IPS DF 6.9 (cell line): Measurements from ENCODE around the gene GTPBP3.

ENCODE experiments used
- DNase-seq: peaks from one replicate; pipeline ENCODE4 v3.0.0-alpha.2; 2013; ENCODE audit warnings: low read depth, low spot score
- H3K27ac ChIP-seq: one replicate; pipeline ENCODE4 v1.5.1; 2013; ENCODE audit warnings: low read length, control low read depth
- H3K27me3 ChIP-seq: 2 replicates; pipeline ENCODE4 v1.6.1; 2013; ENCODE audit warnings: mild to moderate bottlenecking, low read length; ENCODE audit not compliant: control insufficient read depth, insufficient read depth
- H3K36me3 ChIP-seq: 2 replicates; pipeline ENCODE4 v1.6.1; 2013; ENCODE audit warnings: low read length; ENCODE audit not compliant: control insufficient read depth, insufficient read depth
- H3K4me1 ChIP-seq: 2 replicates; pipeline ENCODE4 v1.6.1; 2013; ENCODE audit warnings: low read length; ENCODE audit not compliant: control insufficient read depth, insufficient read depth
- H3K4me3 ChIP-seq: 2 replicates; pipeline ENCODE4 v1.5.1; 2013; ENCODE audit warnings: mild to moderate bottlenecking, low read length
- H3K9me3 ChIP-seq: 2 replicates; pipeline ENCODE4 v1.6.1; 2013; ENCODE audit warnings: low read length, inconsistent platforms; ENCODE audit not compliant: control insufficient read depth, insufficient read depth
- WGBS: extraction: QIAGEN DNeasy Blood & Tissue Kit; methylation state at CpG from one replicate; pipeline ENCODE4 v1.1.7; 2013; ENCODE audit warnings: mixed read lengths, missing lambda C conversion rate; ENCODE audit not compliant: insufficient read length, insufficient coverage; 5-methylcytosine and 5-hydroxymethylcytosine counted together

Gene GTPBP3

DNA sequence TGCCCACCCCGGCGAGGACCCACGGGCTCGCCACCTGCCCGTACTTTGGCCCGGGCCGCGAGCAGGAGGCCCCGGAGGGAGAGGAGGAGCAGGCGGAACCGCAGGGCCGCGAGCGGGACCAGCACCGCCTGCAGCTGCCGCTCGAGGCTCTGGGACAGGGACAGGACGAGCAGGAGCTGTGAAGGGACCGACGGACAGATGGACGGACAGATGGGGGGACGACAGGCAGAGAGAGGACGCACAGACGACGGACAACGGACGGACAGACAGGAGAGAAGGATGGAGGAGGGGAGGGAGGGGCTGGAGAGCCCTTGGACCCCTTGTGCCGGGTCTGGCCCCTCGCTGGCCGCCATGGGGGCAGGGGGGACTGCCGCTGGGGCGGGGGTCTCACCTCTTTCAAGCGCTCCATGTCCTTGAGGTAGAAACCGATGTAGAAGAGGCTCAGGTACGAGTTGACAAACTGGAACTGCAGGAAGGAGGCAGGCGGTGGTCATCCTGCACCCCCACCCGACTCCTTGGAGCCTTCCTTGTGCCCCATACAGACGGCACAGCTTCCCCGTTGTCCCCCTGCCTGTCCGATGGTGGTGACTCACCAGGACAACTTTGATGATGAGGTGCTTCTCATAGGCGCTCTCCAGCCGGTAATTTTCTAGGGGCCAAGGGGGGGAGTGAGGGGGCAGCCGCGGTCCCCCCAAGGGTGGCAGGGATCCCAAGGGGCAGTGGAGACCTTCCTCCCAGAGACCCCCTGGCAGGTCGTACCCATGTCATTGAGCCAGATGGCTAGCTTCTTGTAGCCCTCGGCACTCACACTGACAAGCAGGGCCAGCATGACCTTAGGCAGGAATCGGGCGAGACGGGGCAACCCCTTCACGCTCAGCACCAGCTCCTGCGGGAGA, 7.7 kb upstream of the GTPBP3 start:
- H3K4me3 ChIP-seq, result peak overlapping the region; percentile 34; the same call in 1 of the 2 replicates
- DNase-seq, result no peak
- WGBS, result no CpG with 5 or more reads among the region's 51 CpGs
- no peaks in the 10 kb centered on the region for H3K9me3 ChIP-seq
- peaks cover 4% of the 10 kb centered on the region for H3K36me3 ChIP-seq
- H3K4me1 ChIP-seq, result peaks cover 13% of the 10 kb centered on the region
- H3K27ac ChIP-seq, result no peak overlapping the region
- H3K27me3 ChIP-seq, result no peaks in the 10 kb centered on the region

DNA sequence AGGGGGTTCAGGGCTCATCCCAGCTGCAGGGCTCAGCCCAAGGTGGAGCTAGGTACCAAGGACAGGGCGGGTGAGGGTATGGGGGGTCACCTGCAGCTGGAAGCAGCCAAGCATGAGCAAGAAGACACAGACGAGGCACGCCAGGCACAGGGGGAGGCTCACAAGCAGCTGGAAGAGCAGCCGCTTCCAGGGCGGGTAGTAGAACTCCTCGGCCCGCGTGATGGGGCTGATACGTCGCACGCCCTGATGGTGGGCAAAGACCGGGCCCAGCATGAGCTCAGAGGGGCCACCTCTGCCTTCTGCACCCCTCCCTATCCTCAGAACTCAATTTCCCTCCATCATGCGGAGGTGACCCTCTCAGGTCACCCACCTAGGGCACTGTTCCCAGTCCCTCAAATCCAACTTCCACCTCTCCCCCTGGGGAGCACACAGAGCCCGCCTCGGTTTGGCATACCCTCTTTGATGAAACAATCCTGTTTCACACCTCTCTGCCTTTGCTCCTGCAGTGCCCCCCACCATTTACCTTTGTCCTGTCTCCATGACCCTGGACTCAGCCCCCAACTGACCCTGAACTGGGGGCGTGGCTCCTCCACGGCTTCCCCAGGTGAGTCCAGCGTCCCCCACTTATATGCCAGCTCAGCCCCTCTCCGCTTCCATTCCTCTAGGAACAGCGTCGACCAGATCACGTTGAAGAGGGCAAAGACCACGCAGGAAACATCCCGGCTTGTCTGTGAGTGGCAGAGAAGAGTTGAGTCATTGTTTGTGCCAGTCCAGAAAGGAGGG, 6.9 kb upstream of the GTPBP3 start:
- Histone ChIP-seq H3K4me3 (no peak overlapping the region), H3K9me3 (no peaks in the 10 kb centered on the region), H3K27me3 (no peaks in the 10 kb centered on the region), H3K36me3 (no peaks in the 10 kb centered on the region; the same call in 1 of the 2 replicates), H3K27ac (no peak overlapping the region), H3K4me1 (peaks cover 13% of the 10 kb centered on the region)
- no peak for DNase-seq
- WGBS, result no CpG with 5 or more reads among the region's 24 CpGs

DNA sequence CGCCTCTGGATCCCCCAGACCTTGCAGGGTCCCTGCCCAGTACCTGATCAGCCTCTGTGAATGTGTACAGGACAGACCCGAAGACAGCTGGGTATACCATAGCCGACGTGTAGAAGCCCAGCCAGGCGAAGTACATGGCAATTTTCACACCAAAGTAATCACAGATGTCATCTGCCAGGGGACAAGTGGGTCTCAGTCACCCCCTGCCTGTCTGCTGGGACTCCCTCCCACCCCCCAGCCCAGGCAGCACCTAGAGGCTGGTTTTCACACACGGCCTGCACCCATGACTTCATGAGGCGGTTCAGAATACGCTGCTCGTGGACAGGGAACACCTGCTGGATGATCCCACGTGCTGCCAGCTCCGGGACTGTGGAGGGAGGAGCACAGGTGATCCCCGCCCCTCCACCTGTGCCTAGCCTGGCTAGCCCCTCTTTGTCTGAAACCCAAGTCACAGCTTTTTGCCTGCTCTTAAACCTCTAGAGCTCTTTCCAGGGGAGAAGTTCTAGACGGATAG, 6.3 kb upstream of the GTPBP3 start:
- peaks cover 13% of the 10 kb centered on the region for H3K4me1 ChIP-seq
- H3K27me3 ChIP-seq, result no peaks in the 10 kb centered on the region
- WGBS, result no CpG with 5 or more reads among the region's 13 CpGs
- no peak overlapping the region for H3K27ac ChIP-seq
- H3K4me3 ChIP-seq, result no peak overlapping the region
- H3K36me3 ChIP-seq, result no peaks in the 10 kb centered on the region; the same call in 1 of the 2 replicates
- no peak for DNase-seq
- H3K9me3 ChIP-seq, result no peaks in the 10 kb centered on the region

DNA sequence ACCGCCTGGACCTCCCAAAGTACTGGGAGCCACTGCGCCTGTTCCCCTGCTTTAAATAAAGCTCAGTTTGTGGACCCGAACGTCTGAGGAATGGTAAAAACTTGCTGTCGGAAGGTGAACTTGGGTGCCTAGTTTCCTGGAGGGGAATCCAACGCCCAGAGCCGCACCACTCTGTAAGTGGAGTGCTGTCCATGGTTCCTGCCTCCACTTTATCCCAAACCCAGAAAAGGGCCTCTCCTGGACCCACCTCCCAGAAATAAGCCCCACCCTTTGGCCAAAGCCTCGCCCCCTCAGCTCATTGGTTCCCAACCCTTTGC, 5.0 kb upstream of the GTPBP3 start:
- no peak for DNase-seq
- Histone ChIP-seq H3K9me3 (no peaks in the 10 kb centered on the region), H3K36me3 (no peaks in the 10 kb centered on the region), H3K4me3 (no peak overlapping the region), H3K27ac (no peak overlapping the region), H3K27me3 (no peaks in the 10 kb centered on the region), H3K4me1 (peaks cover 6% of the 10 kb centered on the region; the same call in 1 of the 2 replicates)
- no CpG with 5 or more reads among the region's 8 CpGs for WGBS

DNA sequence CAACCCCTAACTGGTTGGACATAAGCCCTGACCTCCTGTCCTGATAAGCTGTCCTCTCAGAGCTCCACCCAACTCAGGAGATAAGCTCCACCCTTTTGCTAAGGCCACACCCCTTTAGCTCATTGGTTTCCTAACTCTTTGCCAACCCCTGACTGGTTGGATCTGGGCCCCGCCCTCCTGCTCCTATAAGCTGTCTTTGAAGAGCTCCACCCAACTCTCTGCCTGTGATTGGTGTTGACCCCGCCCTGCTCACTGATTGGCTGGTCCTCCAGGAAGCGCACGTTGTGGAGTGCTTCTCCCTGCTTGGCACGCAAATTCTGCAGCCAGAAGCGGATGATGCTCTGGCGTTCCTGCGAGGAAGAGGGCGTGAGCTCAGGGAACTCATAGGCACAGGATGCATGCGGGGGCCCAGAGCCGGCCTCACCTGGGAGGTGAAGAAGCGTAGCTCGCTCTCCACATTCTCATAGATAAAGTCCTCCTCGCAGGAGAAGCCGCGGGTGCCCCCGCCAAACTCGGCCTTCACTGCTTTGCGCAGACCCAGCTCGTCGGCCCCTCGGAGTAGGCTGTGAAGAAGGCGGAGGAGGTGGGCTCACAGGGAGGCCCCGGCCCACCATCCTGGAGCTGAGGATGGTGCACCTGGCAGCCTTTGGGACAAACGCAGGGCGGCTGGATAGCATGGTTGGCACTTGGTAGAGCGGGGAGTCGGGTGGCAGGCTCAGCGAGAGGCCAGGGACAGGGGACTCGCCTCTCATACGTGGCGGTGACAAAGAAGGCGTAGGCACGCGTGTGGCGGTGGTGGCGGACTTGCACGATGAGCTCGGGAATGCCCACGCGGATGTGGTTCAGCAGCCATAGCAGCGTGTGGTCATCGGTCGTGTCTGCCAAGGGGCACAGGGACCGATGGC, 4.4 kb upstream of the GTPBP3 start:
- Histone ChIP-seq H3K9me3 (no peaks in the 10 kb centered on the region), H3K27ac (no peak overlapping the region), H3K36me3 (no peaks in the 10 kb centered on the region), H3K4me1 (peaks cover 5% of the 10 kb centered on the region; the same call in 1 of the 2 replicates), H3K27me3 (no peaks in the 10 kb centered on the region), H3K4me3 (no peak overlapping the region)
- DNase-seq, result no peak
- no CpG with 5 or more reads among the region's 45 CpGs for WGBS

DNA sequence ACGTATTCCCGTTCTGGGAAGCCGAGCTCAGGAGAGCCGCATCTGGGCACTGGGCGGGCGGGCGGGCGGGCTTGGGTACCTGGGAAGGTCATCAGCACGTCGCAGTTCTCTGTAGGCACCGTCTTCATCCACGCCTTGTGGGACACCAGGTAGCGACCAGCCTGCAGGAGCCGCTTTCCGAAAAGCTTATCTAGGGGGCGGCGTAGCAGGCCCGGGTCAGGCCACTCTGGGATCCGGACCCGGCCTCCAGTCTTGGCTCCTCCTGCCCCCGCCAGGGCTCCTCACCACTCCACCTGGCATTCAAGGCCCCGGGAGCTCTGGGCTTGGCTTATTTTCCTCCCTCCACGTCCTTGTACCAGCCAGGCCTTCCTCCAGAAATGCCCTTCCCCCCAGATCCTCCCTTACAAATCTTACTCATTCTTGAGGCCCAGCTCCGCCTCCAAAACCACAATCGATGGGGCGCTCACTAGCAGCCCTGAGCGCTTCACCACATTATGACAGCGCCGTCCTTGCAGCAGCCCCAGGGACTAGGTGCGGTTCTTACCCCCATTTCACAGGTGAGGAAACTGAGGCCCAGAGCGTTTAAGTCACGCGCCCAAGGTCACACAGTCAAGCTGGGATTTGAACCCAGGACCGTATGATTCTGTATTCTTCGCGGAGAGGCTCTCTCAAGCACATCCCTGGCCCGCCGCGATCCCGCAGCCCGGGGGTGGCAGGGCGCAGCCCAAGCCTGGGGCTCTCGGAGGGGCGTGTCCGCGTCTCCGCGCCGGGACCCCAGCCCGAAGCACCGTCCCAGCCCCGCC, 3.5 kb upstream of the GTPBP3 start:
- Histone ChIP-seq H3K4me1 (peaks cover 9% of the 10 kb centered on the region; the same call in 1 of the 2 replicates), H3K36me3 (no peaks in the 10 kb centered on the region), H3K27ac (no peak overlapping the region), H3K9me3 (no peaks in the 10 kb centered on the region), H3K27me3 (no peaks in the 10 kb centered on the region), H3K4me3 (peak overlapping the region; percentile 79)
- DNase-seq, result no peak
- WGBS, result no CpG with 5 or more reads among the region's 52 CpGs

DNA sequence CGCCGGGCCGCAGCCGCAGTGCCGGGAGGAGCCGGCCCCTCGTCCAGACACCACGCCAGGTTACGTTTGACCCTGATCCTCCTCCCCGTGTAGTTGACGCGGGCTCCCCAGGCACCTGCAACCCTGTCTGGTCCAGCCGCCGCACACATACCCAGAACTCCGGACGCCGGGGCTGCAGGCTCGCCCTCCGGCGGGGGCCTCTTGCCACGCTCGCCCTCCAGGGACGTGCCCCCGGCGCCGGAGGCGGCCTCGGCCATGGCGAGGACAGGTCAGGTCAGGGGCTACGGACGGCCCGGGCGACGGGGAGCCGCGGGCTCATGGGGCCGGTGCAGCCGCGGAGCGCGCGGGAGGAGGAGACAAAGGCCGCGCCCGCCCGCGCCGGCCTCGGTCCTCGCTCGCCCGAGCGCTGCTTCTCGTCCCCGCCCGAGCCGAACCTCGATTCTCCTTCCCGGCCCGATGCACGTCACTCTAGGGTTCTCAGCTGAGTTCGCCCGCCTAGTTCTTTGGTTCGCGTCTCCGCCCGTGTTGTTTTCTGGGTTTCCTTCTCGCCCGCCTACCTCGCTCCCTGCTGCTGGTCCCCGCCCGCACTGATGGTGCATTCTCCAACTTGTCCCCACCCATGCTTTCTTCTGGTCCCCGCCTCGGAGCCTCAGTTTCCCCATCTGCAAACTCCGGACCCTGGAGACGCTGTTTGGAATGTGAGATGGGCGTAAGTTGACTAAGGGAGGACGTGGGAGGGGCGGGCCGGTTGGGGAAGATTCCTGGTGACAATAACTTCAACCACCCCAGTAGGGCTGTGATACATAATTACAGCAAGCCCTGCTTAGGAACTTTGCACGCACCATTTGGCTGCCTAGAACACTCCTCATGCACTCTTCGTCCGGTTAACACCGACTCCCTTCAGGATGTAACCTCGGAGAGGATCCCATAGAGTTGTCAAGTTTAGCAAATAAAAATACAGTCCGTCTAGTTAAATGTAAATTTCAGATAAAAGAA, 2.6 kb upstream of the GTPBP3 start, which contains the start of gene ANO8:
TSS of gene ANO8 (minus strand) at position 442 of the 996 bp plus-strand sequence. CDS start at position 257, 185 bp downstream.
- no CpG with 5 or more reads among the region's 86 CpGs for WGBS
- DNase-seq, result peak; percentile 99
- H3K4me1 ChIP-seq, result peaks cover 5% of the 10 kb centered on the region; the same call in 1 of the 2 replicates
- peak within 1 kb of the TSS; percentile 79 for H3K4me3 ChIP-seq
- H3K9me3 ChIP-seq, result no peaks in the 10 kb centered on the region
- H3K36me3 ChIP-seq, result no peaks in the 10 kb centered on the region
- H3K27me3 ChIP-seq, result no peaks in the 10 kb centered on the region
- H3K27ac ChIP-seq, result no peak within 1 kb of the TSS

DNA sequence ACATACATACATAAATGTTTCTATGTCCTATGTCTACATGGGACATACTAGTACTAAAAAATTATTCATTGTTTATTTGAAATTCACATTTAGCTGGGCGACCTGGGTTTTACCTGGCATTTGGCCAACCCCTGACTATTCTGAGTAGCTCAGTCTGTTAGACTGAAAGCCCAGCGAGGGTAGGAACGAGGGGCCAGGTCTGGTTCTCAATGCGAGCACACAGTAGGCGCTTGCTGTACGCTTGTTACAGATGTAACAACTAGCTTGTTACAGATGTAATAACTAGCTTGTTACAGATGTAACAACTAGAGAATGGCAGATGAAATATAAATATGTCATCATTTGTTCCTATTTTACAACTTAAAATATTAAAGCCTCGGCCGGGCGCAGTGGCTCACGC, 1.8 kb upstream of the GTPBP3 start:
- no peaks in the 10 kb centered on the region for H3K9me3 ChIP-seq
- no peak overlapping the region for H3K4me3 ChIP-seq
- no peak overlapping the region for H3K27ac ChIP-seq
- WGBS, result no CpG with 5 or more reads among the region's 10 CpGs
- no peak for DNase-seq
- no peaks in the 10 kb centered on the region for H3K36me3 ChIP-seq
- peaks cover 5% of the 10 kb centered on the region; the same call in 1 of the 2 replicates for H3K4me1 ChIP-seq
- no peaks in the 10 kb centered on the region for H3K27me3 ChIP-seq
